Measurements from ENCODE around the gene GPALPP1. TPM values are rescaled to one million over a fixed set of nuclear protein-coding genes. Genes with fewer than 3 reads are reported as not detected.

The GPALPP1 gene
- total and polyA plus RNA-seq, 9 donors = 17.3 to 31.9 (median 24.9) TPM

DNA sequence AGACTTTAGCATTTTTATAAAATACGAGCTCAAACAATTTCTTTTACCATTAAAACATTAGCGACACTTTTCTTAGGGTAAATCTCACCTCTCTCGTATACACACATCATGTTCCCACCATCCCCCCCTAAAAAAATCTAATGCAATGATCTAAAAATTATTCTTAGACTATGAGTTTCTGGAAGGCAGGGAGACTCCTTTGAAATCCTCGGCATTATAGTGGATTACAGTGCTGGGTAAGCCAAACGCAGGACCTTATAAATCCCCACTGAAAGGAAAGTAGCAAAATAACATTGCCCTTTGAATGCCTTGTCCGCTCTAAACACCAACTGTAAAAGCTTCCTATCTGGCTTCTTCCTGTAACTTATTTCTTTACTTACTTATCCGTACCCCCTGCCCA, 35.1 kb upstream of the GPALPP1 start:
- no peak for DNase-seq
- no peak for TF ChIP-seq EP300 (IDR thresholded peaks at IDR 0.05)
- TF ChIP-seq, protein P1, sequence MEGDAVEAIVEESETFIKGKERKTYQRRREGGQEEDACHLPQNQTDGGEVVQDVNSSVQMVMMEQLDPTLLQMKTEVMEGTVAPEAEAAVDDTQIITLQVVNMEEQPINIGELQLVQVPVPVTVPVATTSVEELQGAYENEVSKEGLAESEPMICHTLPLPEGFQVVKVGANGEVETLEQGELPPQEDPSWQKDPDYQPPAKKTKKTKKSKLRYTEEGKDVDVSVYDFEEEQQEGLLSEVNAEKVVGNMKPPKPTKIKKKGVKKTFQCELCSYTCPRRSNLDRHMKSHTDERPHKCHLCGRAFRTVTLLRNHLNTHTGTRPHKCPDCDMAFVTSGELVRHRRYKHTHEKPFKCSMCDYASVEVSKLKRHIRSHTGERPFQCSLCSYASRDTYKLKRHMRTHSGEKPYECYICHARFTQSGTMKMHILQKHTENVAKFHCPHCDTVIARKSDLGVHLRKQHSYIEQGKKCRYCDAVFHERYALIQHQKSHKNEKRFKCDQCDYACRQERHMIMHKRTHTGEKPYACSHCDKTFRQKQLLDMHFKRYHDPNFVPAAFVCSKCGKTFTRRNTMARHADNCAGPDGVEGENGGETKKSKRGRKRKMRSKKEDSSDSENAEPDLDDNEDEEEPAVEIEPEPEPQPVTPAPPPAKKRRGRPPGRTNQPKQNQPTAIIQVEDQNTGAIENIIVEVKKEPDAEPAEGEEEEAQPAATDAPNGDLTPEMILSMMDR (IDR thresholded peaks at IDR 0.05) = no peak
- TF ChIP-seq POLR2A (IDR thresholded peaks at IDR 0.05) = no peak
- H3K4me3 ChIP-seq = no peak overlapping the region
- no peaks in the 10 kb centered on the region for H3K9me3 ChIP-seq
- no peaks in the 10 kb centered on the region for H3K27me3 ChIP-seq
- WGBS, 3 donors = 95 to 97% (median 96%) methylated on average over 7 of the region's 7 CpGs
- H3K36me3 ChIP-seq = no peaks in the 10 kb centered on the region
- intact Hi-C loops (cut with DNase I) = no loop called here
- no peak overlapping the region for H3K27ac ChIP-seq
- no peaks in the 10 kb centered on the region for H3K4me1 ChIP-seq (ENCODE audit: insufficient read depth)

DNA sequence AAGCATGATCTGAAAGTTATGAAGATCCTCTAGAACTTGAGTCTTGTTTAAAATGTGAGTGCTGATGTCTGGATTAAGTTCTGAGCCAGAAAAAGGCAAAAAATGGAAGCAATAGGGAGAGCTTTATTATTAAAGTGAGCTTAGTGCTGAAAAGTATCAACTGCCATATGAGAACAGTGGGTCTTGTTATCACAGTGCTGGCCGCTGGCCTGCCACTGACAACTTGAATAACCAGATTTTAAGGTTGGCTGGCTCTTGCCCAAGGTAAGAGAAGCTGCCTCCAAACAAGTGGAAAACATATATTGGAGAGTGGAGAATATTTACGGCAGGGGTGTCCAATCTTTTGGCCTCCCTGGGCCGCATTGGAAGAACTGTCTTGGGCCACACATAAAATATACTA, 33.9 kb upstream of the GPALPP1 start:
- Histone ChIP-seq H3K36me3 (no peaks in the 10 kb centered on the region), H3K27me3 (no peaks in the 10 kb centered on the region), H3K9me3 (no peaks in the 10 kb centered on the region), H3K4me1 (ENCODE audit: insufficient read depth) (no peaks in the 10 kb centered on the region), H3K27ac (no peak overlapping the region), H3K4me3 (no peak overlapping the region)
- intact Hi-C loops (cut with DNase I) = no loop called here
- 89 to 92% (median 89%) methylated on average over 3 of the region's 3 CpGs for WGBS, 3 donors
- DNase-seq = no peak
- TF ChIP-seq POLR2A (IDR thresholded peaks at IDR 0.05) = no peak
- TF ChIP-seq, protein P1 (IDR thresholded peaks at IDR 0.05) = no peak
- no peak for TF ChIP-seq EP300 (IDR thresholded peaks at IDR 0.05)

DNA sequence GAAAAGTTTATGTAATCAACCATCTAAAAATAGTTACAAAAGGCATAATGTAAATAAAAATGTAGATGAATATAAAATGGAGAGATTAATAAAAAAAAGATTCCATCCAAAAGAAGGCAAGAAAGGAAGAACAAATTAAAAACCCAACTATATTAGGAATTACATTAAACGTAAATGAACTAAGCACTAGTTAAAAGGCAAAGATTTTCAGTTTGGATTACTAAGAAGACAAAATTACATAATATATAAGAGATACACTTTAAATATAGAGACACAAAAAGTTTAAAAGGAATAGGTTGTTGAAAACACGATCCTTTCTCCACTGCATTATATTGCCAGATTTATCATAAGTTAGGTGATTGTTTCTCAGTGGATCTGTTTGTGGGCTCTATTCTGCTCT, 27.3 kb upstream of the GPALPP1 start:
- intact Hi-C loops (cut with DNase I) = no loop called here
- no peak for TF ChIP-seq EP300 (IDR thresholded peaks at IDR 0.05)
- TF ChIP-seq POLR2A (IDR thresholded peaks at IDR 0.05) = no peak
- Histone ChIP-seq H3K9me3 (no peaks in the 10 kb centered on the region), H3K27ac (no peak overlapping the region), H3K36me3 (no peaks in the 10 kb centered on the region), H3K27me3 (no peaks in the 10 kb centered on the region), H3K4me1 (ENCODE audit: insufficient read depth) (no peaks in the 10 kb centered on the region), H3K4me3 (no peak overlapping the region)
- 95 to 99% (median 98%) methylated on average over 2 of the region's 2 CpGs for WGBS, 3 donors
- no peak for DNase-seq

DNA sequence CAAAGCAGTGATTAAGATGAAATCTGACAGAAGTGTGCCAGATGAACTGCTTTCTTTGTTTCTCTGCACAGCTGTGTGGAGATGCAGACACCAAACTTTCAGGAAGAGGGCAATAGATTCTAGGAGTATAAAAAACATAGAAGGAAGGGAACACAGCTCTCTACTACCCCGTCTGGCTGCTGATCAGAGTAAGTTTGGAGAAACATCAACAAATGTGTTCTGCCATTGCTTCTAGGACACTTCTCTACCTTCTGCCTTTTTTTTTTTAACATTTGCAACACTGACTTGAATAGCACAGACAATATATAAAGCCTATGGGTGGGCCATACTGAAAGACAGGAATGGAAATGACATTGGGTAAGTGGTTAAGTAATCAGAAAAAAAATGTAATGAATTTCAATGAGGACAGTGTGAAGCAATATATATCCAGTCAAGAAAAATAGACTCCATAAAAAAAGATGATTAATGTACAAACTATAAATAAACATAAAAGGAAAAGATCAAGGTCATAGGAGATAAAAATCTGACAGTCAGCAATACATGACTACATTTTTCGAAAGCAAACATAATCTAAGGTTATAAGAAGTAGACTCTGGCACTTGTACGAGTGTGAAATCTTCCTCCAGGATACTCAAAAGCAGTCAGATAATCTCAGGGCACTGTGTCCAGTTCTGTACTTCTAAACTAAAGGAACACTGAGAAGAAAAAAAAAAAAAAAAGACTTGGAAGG, 21.5 kb upstream of the GPALPP1 start:
- no peak for TF ChIP-seq EP300 (IDR thresholded peaks at IDR 0.05)
- TF ChIP-seq POLR2A (IDR thresholded peaks at IDR 0.05) = no peak
- no peak for DNase-seq
- intact Hi-C loops (cut with DNase I) = loop anchor here in 3 of 4 donors (5.0 kb wide), 3 partner anchors 41 to 486 kb away; no protein-coding TSS in a partner anchor
- Histone ChIP-seq H3K4me3 (no peak overlapping the region), H3K36me3 (no peaks in the 10 kb centered on the region), H3K27ac (no peak overlapping the region), H3K4me1 (ENCODE audit: insufficient read depth) (no peaks in the 10 kb centered on the region), H3K27me3 (no peaks in the 10 kb centered on the region), H3K9me3 (no peaks in the 10 kb centered on the region)
- 28 to 32% (median 32%) methylated on average over 3 of the region's 3 CpGs for WGBS, 3 donors

DNA sequence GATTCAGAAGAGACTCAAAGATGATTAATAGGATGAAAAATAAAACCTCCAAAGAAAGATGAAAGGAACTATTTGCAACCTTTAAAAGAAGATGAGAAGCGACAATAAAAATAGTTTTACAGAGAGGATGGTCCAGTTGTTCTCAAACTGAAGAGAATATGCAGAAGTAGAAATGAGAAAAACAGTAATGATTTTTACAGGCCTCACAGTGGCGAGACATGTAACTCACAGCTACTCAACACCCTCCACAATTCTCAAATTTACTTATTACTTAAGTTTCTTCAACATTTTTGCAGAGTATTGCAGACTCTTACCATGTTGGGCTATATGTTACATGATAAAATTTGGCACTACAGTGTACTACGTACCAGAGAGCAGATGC, 20.9 kb upstream of the GPALPP1 start:
- TF ChIP-seq, protein P1 (IDR thresholded peaks at IDR 0.05) = no peak
- no peak for TF ChIP-seq POLR2A (IDR thresholded peaks at IDR 0.05)
- TF ChIP-seq EP300 (IDR thresholded peaks at IDR 0.05) = no peak
- Histone ChIP-seq H3K27ac (no peak overlapping the region), H3K36me3 (no peaks in the 10 kb centered on the region), H3K27me3 (no peaks in the 10 kb centered on the region), H3K4me3 (no peak overlapping the region), H3K4me1 (ENCODE audit: insufficient read depth) (no peaks in the 10 kb centered on the region), H3K9me3 (no peaks in the 10 kb centered on the region)
- intact Hi-C loops (cut with DNase I) = loop anchor here in 3 of 4 donors (5.0 kb wide), 3 partner anchors 41 to 486 kb away; no protein-coding TSS in a partner anchor
- WGBS, 3 donors = 64 to 76% (median 68%) methylated on average over 3 of the region's 3 CpGs
- no peak for DNase-seq

All from ovary (tissue), 9 donors.